IPS DF 6.9 (cell line): ENCODE measurements around the gene C17orf114.

Source experiments
- DNase-seq: peaks from one replicate; pipeline ENCODE4 v3.0.0-alpha.2; 2013; ENCODE audit warnings: low read depth, low spot score
- H3K27ac ChIP-seq: one replicate; pipeline ENCODE4 v1.5.1; 2013; ENCODE audit warnings: low read length, control low read depth
- H3K27me3 ChIP-seq: 2 replicates; pipeline ENCODE4 v1.6.1; 2013; ENCODE audit warnings: mild to moderate bottlenecking, low read length; ENCODE audit not compliant: control insufficient read depth, insufficient read depth
- H3K36me3 ChIP-seq: 2 replicates; pipeline ENCODE4 v1.6.1; 2013; ENCODE audit warnings: low read length; ENCODE audit not compliant: control insufficient read depth, insufficient read depth
- H3K4me1 ChIP-seq: 2 replicates; pipeline ENCODE4 v1.6.1; 2013; ENCODE audit warnings: low read length; ENCODE audit not compliant: control insufficient read depth, insufficient read depth
- H3K4me3 ChIP-seq: 2 replicates; pipeline ENCODE4 v1.5.1; 2013; ENCODE audit warnings: mild to moderate bottlenecking, low read length
- H3K9me3 ChIP-seq: 2 replicates; pipeline ENCODE4 v1.6.1; 2013; ENCODE audit warnings: low read length, inconsistent platforms; ENCODE audit not compliant: control insufficient read depth, insufficient read depth
- WGBS: extraction: QIAGEN DNeasy Blood & Tissue Kit; methylation state at CpG from one replicate; pipeline ENCODE4 v1.1.7; 2013; ENCODE audit warnings: mixed read lengths, missing lambda C conversion rate; ENCODE audit not compliant: insufficient read length, insufficient coverage; 5-methylcytosine and 5-hydroxymethylcytosine counted together

The C17orf114 gene

DNA sequence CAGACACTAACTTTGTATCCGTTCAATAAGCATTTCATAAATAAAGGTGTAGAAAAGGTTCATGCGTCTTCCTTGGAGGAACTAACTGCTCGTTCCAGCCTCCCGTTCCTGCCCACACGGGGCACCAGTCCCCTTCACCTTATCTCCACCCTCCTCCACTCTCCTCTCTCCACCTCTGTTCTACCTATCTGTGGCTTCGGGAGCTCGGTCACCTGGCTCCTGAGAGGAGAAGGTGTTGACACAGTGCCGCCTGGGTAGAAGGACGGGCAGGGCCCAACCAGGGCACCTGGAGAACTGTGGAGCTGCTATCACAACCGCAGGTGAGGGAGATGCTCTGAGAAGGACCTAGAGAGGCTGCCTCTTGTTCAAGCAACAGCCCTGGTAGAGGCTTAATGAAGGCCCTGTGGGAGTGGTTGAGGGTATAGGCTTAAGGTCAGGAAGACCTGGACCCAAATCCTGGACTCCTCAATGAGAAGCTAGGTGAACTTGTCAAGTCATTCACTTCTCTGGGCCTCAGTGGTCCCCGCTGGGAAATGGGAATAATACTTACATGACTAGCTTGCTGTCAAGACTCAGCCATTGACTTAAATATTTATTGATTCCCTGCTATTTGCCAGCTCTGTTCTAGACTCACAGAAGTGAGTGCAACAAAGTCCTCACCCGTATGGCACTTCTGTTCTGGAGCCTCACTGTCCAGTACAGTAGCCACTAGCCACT is 21.4 kb upstream of the C17orf114 start:
- no peaks in the 10 kb centered on the region for H3K4me1 ChIP-seq
- no peak for DNase-seq
- H3K27me3 ChIP-seq: no peaks in the 10 kb centered on the region
- WGBS: no CpG with 5 or more reads among the region's 12 CpGs
- H3K27ac ChIP-seq: no peak overlapping the region
- no peaks in the 10 kb centered on the region for H3K9me3 ChIP-seq
- no peak overlapping the region for H3K4me3 ChIP-seq
- no peaks in the 10 kb centered on the region; the same call in 1 of the 2 replicates for H3K36me3 ChIP-seq

DNA sequence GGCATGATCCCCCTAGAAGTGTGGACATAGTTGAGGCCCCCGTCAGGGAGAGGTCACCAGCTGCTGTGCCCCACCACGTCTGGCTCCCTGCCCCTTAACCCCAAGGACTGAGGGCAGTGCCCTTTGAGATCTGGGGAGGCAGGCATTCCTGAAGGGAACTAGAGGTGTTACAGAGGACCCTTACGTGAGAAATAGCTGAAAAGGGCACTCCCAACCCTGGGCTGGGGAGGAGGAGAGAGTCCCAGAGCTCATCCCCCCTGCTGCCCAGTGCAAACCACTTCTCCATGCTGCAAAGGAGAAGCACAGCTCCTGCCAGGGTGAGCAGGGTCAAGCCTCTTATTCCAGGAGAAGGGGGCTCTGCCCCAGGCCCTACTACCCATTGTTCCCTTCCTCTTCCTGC is 20.7 kb upstream of the C17orf114 start:
- no peaks in the 10 kb centered on the region for H3K9me3 ChIP-seq
- DNase-seq: no peak
- H3K36me3 ChIP-seq: no peaks in the 10 kb centered on the region; the same call in 1 of the 2 replicates
- no peak overlapping the region for H3K27ac ChIP-seq
- H3K27me3 ChIP-seq: no peaks in the 10 kb centered on the region
- no CpG with 5 or more reads among the region's 3 CpGs for WGBS
- no peak overlapping the region for H3K4me3 ChIP-seq
- no peaks in the 10 kb centered on the region for H3K4me1 ChIP-seq

DNA sequence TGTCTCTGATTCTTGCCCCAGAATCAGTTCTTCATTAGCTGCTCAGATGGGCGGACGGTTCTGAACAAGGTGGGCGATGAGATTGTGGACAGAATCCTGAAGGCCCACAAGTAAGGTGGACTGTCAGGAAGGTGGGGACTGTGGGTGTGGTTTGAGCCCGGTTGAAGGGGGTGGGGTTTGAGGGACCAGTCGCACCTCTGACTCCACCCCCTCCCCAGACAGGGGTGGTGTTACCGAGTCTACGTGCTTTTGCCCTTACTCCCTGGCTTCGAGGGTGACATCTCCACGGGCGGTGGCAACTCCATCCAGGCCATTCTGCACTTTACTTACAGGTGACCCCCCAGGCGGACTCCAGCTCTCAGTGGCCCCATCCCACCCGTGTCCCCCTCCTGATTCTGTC is 16.1 kb upstream of the C17orf114 start:
- Histone ChIP-seq H3K27me3 (no peaks in the 10 kb centered on the region), H3K9me3 (no peaks in the 10 kb centered on the region), H3K27ac (no peak overlapping the region), H3K4me1 (no peaks in the 10 kb centered on the region), H3K4me3 (no peak overlapping the region), H3K36me3 (peaks cover 11% of the 10 kb centered on the region)
- DNase-seq: no peak
- WGBS: no CpG with 5 or more reads among the region's 12 CpGs

- no peak for DNase-seq
- no CpG with 5 or more reads among the region's 13 CpGs for WGBS
- Histone ChIP-seq H3K4me3 (no peak overlapping the region), H3K27ac (no peak overlapping the region), H3K27me3 (no peaks in the 10 kb centered on the region), H3K4me1 (no peaks in the 10 kb centered on the region), H3K9me3 (no peaks in the 10 kb centered on the region), H3K36me3 (peaks cover 11% of the 10 kb centered on the region)
These were observed 14.7 kb upstream of the C17orf114 start for GRCh38 chr17:4816826-4817225.

- Histone ChIP-seq H3K4me1 (no peaks in the 10 kb centered on the region), H3K4me3 (no peak overlapping the region), H3K27ac (no peak overlapping the region), H3K27me3 (no peaks in the 10 kb centered on the region), H3K9me3 (no peaks in the 10 kb centered on the region), H3K36me3 (peaks cover 14% of the 10 kb centered on the region)
- DNase-seq: no peak
- 100% methylated on average over 1 of the region's 7 CpGs for WGBS
These were observed 13.0 kb upstream of the C17orf114 start for GRCh38 chr17:4815043-4815675.

DNA sequence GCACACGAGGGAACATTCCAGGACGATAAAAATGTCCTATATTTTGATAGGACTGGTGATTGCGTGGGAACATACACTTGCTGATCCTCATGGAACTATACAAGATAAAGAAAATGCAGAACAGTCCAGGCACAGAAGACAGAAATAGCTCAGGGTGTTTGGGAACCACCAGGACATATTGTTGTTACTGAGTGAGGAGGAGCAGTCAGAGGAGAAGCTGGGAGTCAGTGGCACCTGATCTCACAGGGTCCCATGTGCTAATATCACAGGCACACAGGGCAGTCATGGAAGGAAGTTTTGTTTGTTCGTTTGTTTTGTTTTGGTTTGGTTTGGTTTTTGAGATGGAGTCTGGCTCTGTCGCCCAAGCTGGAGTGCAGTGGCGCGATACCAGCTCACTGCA is 10.6 kb upstream of the C17orf114 start:
- no peaks in the 10 kb centered on the region for H3K4me1 ChIP-seq
- H3K4me3 ChIP-seq: no peak overlapping the region
- DNase-seq: no peak
- no peak overlapping the region for H3K27ac ChIP-seq
- H3K36me3 ChIP-seq: peaks cover 14% of the 10 kb centered on the region
- WGBS: no CpG with 5 or more reads among the region's 7 CpGs
- H3K9me3 ChIP-seq: no peaks in the 10 kb centered on the region
- no peaks in the 10 kb centered on the region for H3K27me3 ChIP-seq

DNA sequence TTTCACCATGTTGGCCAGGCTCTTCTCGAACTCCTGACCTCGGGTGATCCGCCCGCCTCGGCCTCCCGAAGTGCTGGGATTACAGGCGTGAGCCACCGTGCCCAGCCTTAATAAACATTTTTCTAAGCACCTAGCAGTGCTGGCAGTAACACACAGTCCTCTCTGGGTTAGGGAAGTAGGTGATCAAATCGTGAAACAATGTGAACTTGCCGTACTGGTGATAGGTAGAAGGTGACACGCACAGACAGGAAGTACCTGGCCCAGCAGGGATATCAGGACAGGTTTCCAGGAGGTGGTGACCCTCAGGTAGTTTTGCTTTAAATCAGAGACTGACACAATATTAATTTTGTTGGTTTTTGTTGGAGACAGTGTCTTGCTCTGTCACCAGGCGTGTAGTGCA is 9.3 kb upstream of the C17orf114 start:
- Histone ChIP-seq H3K4me1 (no peaks in the 10 kb centered on the region), H3K4me3 (no peak overlapping the region), H3K36me3 (peaks cover 7% of the 10 kb centered on the region), H3K27me3 (no peaks in the 10 kb centered on the region), H3K27ac (no peak overlapping the region), H3K9me3 (no peaks in the 10 kb centered on the region)
- no peak for DNase-seq
- no CpG with 5 or more reads among the region's 12 CpGs for WGBS

- Histone ChIP-seq H3K27ac (no peak overlapping the region), H3K9me3 (no peaks in the 10 kb centered on the region)
- WGBS: no CpG with 5 or more reads among the region's 13 CpGs
These were observed 8.7 kb upstream of the C17orf114 start for GRCh38 chr17:4810696-4811290.

DNA sequence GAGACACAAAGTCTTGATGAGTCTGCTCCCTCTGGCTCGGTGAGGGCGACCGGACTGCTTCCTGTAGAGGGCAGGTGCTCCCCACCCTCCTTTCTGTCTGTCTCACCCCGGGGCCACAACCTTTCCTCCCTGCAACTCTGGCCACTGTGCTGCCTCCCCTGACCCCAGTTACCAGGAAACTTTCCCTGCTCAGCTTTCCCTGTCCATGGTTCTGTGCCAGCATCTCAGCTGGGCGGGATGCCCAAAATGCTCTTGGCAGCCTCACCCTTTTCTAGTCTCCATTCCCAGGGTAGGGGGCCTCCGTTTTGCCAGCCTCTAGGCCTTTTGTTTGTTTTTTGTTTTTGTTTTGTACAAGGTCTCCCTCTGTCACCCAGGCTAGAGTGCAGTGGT is 6.2 kb upstream of the C17orf114 start:
- no CpG with 5 or more reads among the region's 6 CpGs for WGBS
- H3K27ac ChIP-seq: no peak overlapping the region
- no peak for DNase-seq

More at GRCh38 chr17:4810696-4811290, 8.7 kb upstream of the C17orf114 start:
- H3K36me3 ChIP-seq: peaks cover 6% of the 10 kb centered on the region
- no peaks in the 10 kb centered on the region for H3K4me1 ChIP-seq
- H3K27me3 ChIP-seq: no peaks in the 10 kb centered on the region
- DNase-seq: no peak
- no peak overlapping the region for H3K4me3 ChIP-seq

DNA sequence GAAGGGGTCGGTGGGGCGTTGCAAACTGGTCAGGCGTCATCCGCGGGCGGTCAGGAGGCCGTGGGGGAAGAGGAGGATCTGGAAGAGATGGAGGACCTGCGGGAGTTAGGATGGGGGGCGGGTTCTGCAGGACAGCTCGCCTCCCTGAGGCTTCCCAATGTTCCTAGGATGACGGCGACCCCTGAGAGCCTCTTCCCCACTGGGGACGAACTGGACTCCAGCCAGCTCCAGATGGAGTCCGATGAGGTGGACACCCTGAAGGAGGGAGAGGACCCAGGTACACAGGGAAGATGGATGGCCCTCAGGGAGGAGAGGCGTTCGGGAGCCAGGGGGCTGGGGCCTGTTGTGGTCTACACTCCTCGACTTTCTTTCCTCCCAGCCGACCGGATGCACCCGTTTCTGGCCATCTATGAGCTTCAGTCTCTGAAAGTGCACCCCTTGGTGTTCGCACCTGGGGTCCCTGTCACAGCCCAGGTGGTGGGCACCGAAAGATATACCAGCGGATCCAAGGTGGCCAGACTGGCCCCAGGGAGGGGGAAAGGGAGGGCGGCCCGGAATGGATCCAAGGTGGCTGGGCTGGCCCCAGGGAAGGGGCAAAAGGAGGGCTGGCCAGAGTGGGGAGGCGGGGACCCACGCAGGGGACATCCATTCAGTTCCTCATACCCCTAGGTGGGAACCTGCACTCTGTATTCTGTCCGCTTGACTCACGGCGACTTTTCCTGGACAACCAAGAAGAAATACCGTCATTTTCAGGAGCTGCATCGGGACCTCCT is 5.7 kb upstream of the C17orf114 start:
- Histone ChIP-seq H3K4me1 (no peaks in the 10 kb centered on the region), H3K27me3 (no peaks in the 10 kb centered on the region), H3K36me3 (0 out of 2 replicates have a peak, but pooled peaks cover 2% of the 10 kb centered on the region), H3K4me3 (peak overlapping the region; percentile 87; the same call in 1 of the 2 replicates), H3K27ac (no peak overlapping the region), H3K9me3 (no peaks in the 10 kb centered on the region)
- no peak for DNase-seq
- WGBS: no CpG with 5 or more reads among the region's 32 CpGs

More for the DNA sequence above, 6.2 kb upstream of the C17orf114 start:
- H3K9me3 ChIP-seq: no peaks in the 10 kb centered on the region
- no peak overlapping the region for H3K4me3 ChIP-seq
- no peaks in the 10 kb centered on the region for H3K4me1 ChIP-seq
- H3K27me3 ChIP-seq: no peaks in the 10 kb centered on the region
- H3K36me3 ChIP-seq: 0 out of 2 replicates have a peak, but pooled peaks cover 2% of the 10 kb centered on the region
